ENCODE measurements around the gene XPO1.

DNA sequence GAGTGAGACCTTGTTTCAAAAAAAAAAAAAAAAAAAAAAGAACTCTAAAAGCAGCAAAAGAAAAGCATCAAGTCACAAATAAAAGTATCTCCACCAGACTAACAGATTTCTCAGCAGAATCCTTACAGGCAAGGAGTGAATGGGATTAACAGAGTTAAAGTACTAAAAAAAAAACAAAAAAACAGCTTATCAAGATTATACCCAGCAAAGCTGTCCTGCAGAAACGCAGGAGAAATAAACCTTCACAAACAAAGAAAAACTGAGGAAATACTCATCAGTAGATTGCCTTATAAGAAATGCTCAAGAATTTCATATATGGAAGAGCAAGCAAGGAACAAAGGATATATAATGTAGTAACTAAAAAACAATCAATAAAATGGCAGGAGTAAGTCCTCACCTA lies 102.9 kb downstream of the XPO1 start:
- no peak for TF ChIP-seq POLR2A (IDR thresholded peaks at IDR 0.05)
- TF ChIP-seq, protein P1, sequence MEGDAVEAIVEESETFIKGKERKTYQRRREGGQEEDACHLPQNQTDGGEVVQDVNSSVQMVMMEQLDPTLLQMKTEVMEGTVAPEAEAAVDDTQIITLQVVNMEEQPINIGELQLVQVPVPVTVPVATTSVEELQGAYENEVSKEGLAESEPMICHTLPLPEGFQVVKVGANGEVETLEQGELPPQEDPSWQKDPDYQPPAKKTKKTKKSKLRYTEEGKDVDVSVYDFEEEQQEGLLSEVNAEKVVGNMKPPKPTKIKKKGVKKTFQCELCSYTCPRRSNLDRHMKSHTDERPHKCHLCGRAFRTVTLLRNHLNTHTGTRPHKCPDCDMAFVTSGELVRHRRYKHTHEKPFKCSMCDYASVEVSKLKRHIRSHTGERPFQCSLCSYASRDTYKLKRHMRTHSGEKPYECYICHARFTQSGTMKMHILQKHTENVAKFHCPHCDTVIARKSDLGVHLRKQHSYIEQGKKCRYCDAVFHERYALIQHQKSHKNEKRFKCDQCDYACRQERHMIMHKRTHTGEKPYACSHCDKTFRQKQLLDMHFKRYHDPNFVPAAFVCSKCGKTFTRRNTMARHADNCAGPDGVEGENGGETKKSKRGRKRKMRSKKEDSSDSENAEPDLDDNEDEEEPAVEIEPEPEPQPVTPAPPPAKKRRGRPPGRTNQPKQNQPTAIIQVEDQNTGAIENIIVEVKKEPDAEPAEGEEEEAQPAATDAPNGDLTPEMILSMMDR (IDR thresholded peaks at IDR 0.05): no peak
